Gastroesophageal sphincter (tissue), 4 donors: ENCODE results near the gene ZBED5. TPM values are rescaled to one million over a fixed set of nuclear protein-coding genes. Genes with fewer than 3 reads are reported as not detected.
A peak's percentile ranks its signal among the peaks of the same experiment; 100 is the strongest.

Experiments used
- ATAC-seq: fragments of 150-250 bp; one replicate; pipeline ENCODE4 v1.9.1; 2016; ENCODE audit warnings: mild to moderate bottlenecking, moderate library complexity
- H3K27ac ChIP-seq, 4 donors: fragments of 200-600 bp; sonication (generic) in 3 of 4; 1 replicate in 3 of 4; 2 replicates in 1 of 4; pipeline ENCODE4 v1.5.1; 2016 to 2019
- H3K27me3 ChIP-seq: fragments of 200-600 bp; sonication (generic); one replicate; pipeline ENCODE4 v1.5.1; 2019
- H3K36me3 ChIP-seq, 2 donors: fragments of 200-600 bp; sonication (generic); one replicate each; pipeline ENCODE4 v1.5.1; 2019; ENCODE audit warnings: control low read depth in 1 of 2
- H3K4me1 ChIP-seq, 3 donors: fragments of 200-600 bp; sonication (generic); 1 replicate in 2 of 3; 2 replicates in 1 of 3; pipeline ENCODE4 v1.5.1; 2016 to 2019; ENCODE audit warnings: control low read depth in 2 of 3
- H3K4me3 ChIP-seq, 2 donors: fragments of 200-600 bp; sonication (generic); one replicate each; pipeline ENCODE4 v1.5.1; 2019; ENCODE audit warnings: mild to moderate bottlenecking in 1 of 2, moderate library complexity in 1 of 2
- H3K9me3 ChIP-seq, 3 donors: fragments of 200-600 bp; sonication (generic); one replicate each; pipeline ENCODE4 v1.5.1; 2017 to 2019; ENCODE audit warnings: control low read depth in 2 of 3
- CTCF ChIP-seq, 4 experiments: fragments of 200-600 bp in 2 of 4; fragments of 450-650 bp in 2 of 4; sonication (generic) in 1 of 4; IDR thresholded peaks; one replicate each; pipeline ENCODE4 v1.5.1; 2017 to 2019; ENCODE audit warnings: antibody characterized with exemption in 4 of 4, mild to moderate bottlenecking in 2 of 4, moderate library complexity in 2 of 4
- EP300 ChIP-seq: sonication (generic); formaldehyde crosslinking; IDR thresholded peaks from one replicate; pipeline ENCODE4 v1.6.1; 2017; ENCODE audit warnings: antibody characterized with exemption, mild to moderate bottlenecking
- POLR2A ChIP-seq, 2 donors: fragments of 450-650 bp; IDR thresholded peaks; one replicate each; pipeline ENCODE4 v1.6.1; 2017; ENCODE audit warnings: antibody characterized with exemption in 2 of 2, mild to moderate bottlenecking in 2 of 2, moderate library complexity in 1 of 2
- POLR2AphosphoS5 ChIP-seq: sonication (generic); formaldehyde crosslinking; IDR thresholded peaks from one replicate; pipeline ENCODE4 v1.6.1; 2017; ENCODE audit warnings: antibody characterized with exemption
- WGBS, 2 donors: methylation state at CpG; one replicate each; pipeline ENCODE4 v1.1.5; 2018; ENCODE audit warnings: low coverage in 1 of 2; 5-methylcytosine and 5-hydroxymethylcytosine counted together
- total RNA-seq, 4 donors: library from RNA; depleted of rRNA; stranded (reverse); fragments of >200 nt; gene quantifications; one replicate each; pipeline ENCODE4 v1.1.0, GENCODE V29; 2016

Gene ZBED5
- total RNA-seq, 4 donors from 2014 or later: 26.0 to 57.3 (median 41.7) TPM

- no peak overlapping the region for H3K4me3 ChIP-seq
- TF ChIP-seq CTCF (IDR thresholded peaks at IDR 0.05) (no peak), EP300 (no peak), POLR2AphosphoS5 (no peak), POLR2A (IDR thresholded peaks at IDR 0.05) (no peak)
- WGBS, 2 donors: 87 to 100% methylated on average over 3 of the region's 3 CpGs
- H3K27me3 ChIP-seq: no peaks in the 10 kb centered on the region
- H3K27ac ChIP-seq: peak overlapping the region in 1 of 4 donors; percentile 39
- no peaks in the 10 kb centered on the region for H3K36me3 ChIP-seq
- peaks cover 0 to 18% (median 0%) of the 10 kb centered on the region in 3 donors for H3K9me3 ChIP-seq
- H3K4me1 ChIP-seq: peaks cover 0 to 31% (median 3%) of the 10 kb centered on the region in 3 donors
- no peak for ATAC-seq
Measured at GRCh38 chr11:10868352-10868751, 10.5 kb upstream of the ZBED5 start.

GRCh38 chr11:10866893-10867331 is 9.1 kb upstream of the ZBED5 start:
- Histone ChIP-seq H3K4me3 (no peak overlapping the region), H3K36me3 (no peaks in the 10 kb centered on the region), H3K27me3 (no peaks in the 10 kb centered on the region), H3K9me3 (peaks cover 0 to 4% (median 0%) of the 10 kb centered on the region in 3 donors), H3K4me1 (peaks cover 0 to 46% (median 3%) of the 10 kb centered on the region in 3 donors), H3K27ac (peak overlapping the region; percentile 45 to 62 (median 54))
- TF ChIP-seq POLR2AphosphoS5: no peak
- no peak for TF ChIP-seq EP300
- TF ChIP-seq CTCF (IDR thresholded peaks at IDR 0.05): no peak
- no peak for TF ChIP-seq POLR2A (IDR thresholded peaks at IDR 0.05)
- ATAC-seq: no peak
- 58 to 68% methylated on average over 9 to 10 of the region's 10 CpGs for WGBS, 2 donors

DNA sequence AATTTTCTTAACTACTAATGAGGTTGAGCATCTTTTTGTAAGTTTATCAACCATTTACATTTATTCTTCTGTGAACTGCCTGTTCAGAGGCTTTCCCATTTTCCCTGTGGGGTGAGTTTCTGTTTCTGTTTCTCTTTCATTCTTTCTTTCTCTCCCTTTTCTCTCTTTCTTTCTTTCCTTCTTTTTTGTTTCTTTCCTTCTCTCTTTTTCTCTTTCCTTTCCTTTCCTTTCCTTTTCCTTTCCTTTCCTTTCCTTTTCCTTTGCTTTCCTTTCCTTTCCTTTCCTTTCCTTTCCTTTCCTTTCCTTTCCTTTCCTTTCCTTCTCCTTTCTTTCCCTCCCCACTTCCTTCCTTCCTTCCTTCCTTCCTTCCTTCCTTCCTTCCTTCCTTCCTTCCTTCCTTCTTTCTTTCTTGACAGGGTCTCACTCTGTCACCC is 8.0 kb upstream of the ZBED5 start:
- Histone ChIP-seq H3K36me3 (no peaks in the 10 kb centered on the region), H3K27me3 (no peaks in the 10 kb centered on the region), H3K27ac (no peak overlapping the region), H3K4me3 (no peak overlapping the region), H3K9me3 (no peaks in the 10 kb centered on the region), H3K4me1 (peaks cover 0 to 49% (median 3%) of the 10 kb centered on the region in 3 donors)
- no peak for TF ChIP-seq EP300
- no peak for TF ChIP-seq CTCF (IDR thresholded peaks at IDR 0.05)
- no peak for TF ChIP-seq POLR2A (IDR thresholded peaks at IDR 0.05)
- no peak for TF ChIP-seq POLR2AphosphoS5
- ATAC-seq: no peak

- Histone ChIP-seq H3K36me3 (no peaks in the 10 kb centered on the region), H3K9me3 (no peaks in the 10 kb centered on the region), H3K27me3 (no peaks in the 10 kb centered on the region), H3K4me3 (no peak overlapping the region), H3K27ac (peak overlapping the region; percentile 54 to 99 (median 77)), H3K4me1 (peaks cover 3 to 61% (median 4%) of the 10 kb centered on the region in 3 donors)
- 15 to 30% methylated on average over 2 of the region's 2 CpGs for WGBS, 2 donors
- no peak for ATAC-seq
- TF ChIP-seq EP300 (no peak), CTCF (IDR thresholded peaks at IDR 0.05) (no peak)
Measured at GRCh38 chr11:10864688-10865087, 6.8 kb upstream of the ZBED5 start.

- no peak for TF ChIP-seq POLR2A (IDR thresholded peaks at IDR 0.05)
- TF ChIP-seq EP300: no peak
- TF ChIP-seq CTCF (IDR thresholded peaks at IDR 0.05): no peak
- TF ChIP-seq POLR2AphosphoS5: no peak
- WGBS, 2 donors: 38 to 60% methylated on average over 1 of the region's 1 CpG
- H3K27me3 ChIP-seq: no peaks in the 10 kb centered on the region
Measured at GRCh38 chr11:10862446-10862845, 4.6 kb upstream of the ZBED5 start.

More at GRCh38 chr11:10862446-10862845, 4.6 kb upstream of the ZBED5 start:
- peaks cover 3 to 65% (median 7%) of the 10 kb centered on the region in 3 donors for H3K4me1 ChIP-seq
- H3K4me3 ChIP-seq: no peak overlapping the region
- H3K36me3 ChIP-seq: no peaks in the 10 kb centered on the region
- peak overlapping the region; percentile 8 to 99 (median 73) for H3K27ac ChIP-seq
- no peaks in the 10 kb centered on the region for H3K9me3 ChIP-seq
- ATAC-seq: no peak
